Fibroblast of the aortic adventitia (primary cell): ENCODE data around the gene DNAJC11. TPM values are rescaled to one million over a fixed set of nuclear protein-coding genes. Genes with fewer than 3 reads are reported as not detected.
"Not testable (repeated sequence)": the region's sequence is repeated elsewhere in the genome, so short reads cannot be mapped to it uniquely, and the experiment has no call there.

Experiments
- DNase-seq: peaks from one replicate; pipeline ENCODE4 v3.0.0-alpha.2; 2010; ENCODE audit warnings: low read depth
- H3K4me3 ChIP-seq: 2 replicates; pipeline ENCODE4 v1.5.1; 2011; ENCODE audit warnings: low read depth, mild to moderate bottlenecking, control low read depth, low read length, moderate library complexity
- total RNA-seq: library from RNA; depleted of rRNA; stranded (reverse); fragments of >200 nt; gene quantifications from 2 replicates; pipeline ENCODE4 v1.2.3, GENCODE V29; 2012; ENCODE audit warnings: low replicate concordance
- TF ChIP-seq, protein P1 (sequence below): IDR thresholded peaks from 2 replicates; pipeline ENCODE4 v1.5.1; 2011; ENCODE audit warnings: mild to moderate bottlenecking, low read length, control low read depth, inconsistent platforms; ENCODE audit not compliant: insufficient read depth

Gene DNAJC11
- total RNA-seq, 1 donor: 29.5 TPM

DNA sequence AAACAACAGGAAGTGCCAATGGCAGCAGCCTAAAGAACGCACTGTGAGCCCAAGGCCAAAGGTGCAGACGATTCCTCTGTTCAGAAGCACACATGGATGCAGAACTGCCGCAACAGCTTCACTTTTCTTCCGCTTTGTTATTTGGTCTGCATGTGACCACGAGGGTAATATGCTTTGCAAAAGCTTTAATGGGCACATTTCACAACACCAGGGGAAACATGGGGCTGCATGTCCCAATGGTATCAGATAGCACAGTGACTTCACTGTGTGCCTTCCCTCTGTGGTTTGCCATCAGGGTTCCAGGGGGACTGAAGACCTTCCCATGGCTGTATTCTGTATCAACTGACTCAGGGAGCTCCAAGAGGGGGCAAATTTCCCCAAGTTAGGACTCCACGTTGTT lies 48.6 kb downstream of the DNAJC11 start:
- TF ChIP-seq, protein P1, sequence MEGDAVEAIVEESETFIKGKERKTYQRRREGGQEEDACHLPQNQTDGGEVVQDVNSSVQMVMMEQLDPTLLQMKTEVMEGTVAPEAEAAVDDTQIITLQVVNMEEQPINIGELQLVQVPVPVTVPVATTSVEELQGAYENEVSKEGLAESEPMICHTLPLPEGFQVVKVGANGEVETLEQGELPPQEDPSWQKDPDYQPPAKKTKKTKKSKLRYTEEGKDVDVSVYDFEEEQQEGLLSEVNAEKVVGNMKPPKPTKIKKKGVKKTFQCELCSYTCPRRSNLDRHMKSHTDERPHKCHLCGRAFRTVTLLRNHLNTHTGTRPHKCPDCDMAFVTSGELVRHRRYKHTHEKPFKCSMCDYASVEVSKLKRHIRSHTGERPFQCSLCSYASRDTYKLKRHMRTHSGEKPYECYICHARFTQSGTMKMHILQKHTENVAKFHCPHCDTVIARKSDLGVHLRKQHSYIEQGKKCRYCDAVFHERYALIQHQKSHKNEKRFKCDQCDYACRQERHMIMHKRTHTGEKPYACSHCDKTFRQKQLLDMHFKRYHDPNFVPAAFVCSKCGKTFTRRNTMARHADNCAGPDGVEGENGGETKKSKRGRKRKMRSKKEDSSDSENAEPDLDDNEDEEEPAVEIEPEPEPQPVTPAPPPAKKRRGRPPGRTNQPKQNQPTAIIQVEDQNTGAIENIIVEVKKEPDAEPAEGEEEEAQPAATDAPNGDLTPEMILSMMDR: no peak
- no peak for DNase-seq
- H3K4me3 ChIP-seq: no peak overlapping the region

DNA sequence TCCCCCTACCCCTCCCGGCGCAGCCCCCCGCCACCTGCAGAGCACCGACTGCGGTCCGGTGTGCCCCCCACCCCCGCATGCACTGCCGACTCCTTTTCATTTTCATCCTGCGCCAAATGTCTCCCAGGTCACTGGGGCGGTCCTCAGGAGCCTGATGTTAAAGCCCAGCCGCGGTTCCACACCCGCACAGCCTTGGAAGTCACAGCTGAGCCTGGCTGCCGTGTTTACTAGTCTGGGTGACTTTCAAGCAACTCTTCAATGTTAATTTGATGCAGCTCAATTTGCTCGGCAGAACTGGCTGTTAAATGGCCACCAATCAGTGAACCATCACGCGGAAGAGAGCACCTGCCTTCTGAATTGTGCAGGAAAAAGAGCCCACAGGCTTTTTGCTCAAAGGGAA lies 49.7 kb downstream of the DNAJC11 start:
- TF ChIP-seq, protein P1: no peak
- no peak for DNase-seq
- H3K4me3 ChIP-seq: no peak overlapping the region

DNA sequence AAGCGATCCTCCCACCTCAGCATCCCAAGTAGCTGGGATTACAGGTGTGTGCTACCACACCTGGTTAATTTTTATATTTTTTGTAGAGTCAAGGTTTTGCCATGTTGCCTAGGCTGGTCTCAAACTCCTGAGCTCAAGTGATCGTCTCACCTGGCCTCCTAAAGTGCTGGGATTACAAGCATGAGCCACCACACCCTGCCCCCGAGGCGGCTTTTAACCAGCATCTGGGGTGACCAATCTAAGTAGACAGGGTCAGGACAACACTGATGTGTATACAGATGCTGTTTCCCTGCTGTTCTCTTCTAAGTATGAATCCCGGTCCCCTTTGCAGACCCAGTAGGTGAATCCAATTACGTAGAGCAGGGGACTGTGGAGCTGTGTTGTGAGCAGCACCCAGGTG lies 53.1 kb downstream of the DNAJC11 start:
- DNase-seq: no peak
- H3K4me3 ChIP-seq: no peak overlapping the region
- TF ChIP-seq, protein P1: no peak

DNA sequence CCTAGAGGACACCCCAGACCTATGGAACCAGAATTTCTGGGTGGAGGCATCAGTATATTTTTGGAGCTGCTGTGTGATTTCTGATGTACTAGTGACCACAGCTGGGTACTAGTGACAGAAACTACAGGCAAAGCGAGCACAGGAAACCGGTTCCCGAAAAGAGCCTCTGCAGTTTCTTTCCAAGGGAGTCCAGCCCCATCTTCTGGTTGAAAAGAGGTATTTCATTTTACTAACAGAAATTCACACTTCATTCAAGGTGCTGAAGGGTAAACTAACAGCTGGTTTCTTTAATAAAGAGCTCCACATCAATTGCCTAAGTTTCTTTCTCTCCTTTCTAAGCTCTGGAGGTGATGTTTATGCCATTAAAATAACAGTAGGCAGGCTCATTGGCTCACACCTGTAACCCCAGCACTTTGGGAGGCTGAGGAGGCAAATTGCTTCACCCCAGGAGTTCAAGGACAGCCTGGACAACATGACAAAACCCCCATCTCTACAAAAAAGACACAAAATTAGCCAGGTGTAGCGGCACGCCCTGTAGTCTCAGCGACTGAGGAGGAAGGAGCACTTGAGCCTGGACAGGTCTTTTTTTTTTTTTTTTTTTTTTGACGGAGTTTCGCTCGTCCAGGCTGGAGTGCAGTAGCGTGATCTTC lies 55.0 kb downstream of the DNAJC11 start:
- no peak overlapping the region for H3K4me3 ChIP-seq
- DNase-seq: peak; percentile 69
- TF ChIP-seq, protein P1: peak; percentile 63

DNA sequence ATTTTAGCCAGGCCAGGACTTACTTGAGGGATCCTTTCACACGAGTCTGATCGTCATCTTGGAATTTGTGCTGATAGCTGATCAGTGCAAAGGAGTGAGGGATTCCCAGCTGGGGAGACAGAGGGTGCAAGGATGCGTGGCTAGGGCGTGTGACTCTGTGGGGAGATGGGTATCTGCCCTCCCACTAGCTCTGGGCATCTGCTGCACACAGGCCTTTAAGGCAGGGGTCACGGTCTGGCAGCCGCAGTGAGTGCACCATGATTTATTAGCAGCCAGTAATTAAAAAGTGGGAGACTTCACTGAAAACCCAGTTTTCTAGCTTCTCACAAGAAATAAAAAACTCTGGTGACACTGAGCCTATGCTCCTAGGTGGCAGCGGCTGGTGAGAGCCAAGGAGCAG lies 56.6 kb downstream of the DNAJC11 start:
- no peak for DNase-seq
- TF ChIP-seq, protein P1: no peak
- H3K4me3 ChIP-seq: no peak overlapping the region

DNA sequence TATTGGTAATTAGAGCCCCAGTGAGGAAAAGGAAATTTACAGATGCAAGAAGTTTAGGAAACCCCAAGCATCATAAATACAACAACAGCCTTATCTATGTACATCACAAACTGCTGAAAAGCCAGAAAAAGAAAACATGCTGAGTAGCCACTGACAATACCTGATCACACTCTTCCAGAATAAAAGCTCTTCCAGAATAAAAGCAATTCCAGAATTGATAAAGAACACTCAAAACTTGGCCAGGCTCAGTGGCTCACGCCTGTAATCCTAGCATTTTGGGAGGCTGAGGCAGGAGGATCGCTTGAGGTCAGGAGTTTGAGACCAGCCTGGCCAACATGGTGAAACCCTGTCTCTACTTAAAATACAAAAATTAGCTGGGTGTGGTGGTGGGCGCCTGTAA lies 60.7 kb downstream of the DNAJC11 start:
- not testable (repeated sequence) for H3K4me3 ChIP-seq, DNase-seq

DNA sequence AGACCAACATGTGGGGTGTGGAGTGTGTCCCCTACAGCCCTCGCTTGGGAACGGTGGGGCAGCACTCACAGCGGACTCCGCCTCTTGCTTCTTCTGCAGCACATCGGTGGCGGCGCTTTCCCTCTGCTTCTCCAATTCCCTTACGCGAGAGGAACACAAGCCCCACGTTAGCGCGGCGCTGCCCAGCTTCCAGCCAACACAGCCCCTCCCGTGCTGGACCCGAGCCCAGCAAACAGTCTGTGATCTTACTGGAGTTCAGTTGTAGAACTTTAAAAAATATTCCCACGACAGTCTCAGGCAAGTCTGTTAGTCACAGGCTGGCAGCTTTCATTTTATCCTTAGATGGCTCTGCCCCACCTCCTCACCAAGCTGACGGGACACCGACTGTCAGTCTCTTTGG lies 63.4 kb downstream of the DNAJC11 start:
- no peak overlapping the region for H3K4me3 ChIP-seq
- DNase-seq: peak; percentile 85
- TF ChIP-seq, protein P1: no peak
